ENCODE results near the gene RAI1. TPM values are rescaled to one million over a fixed set of nuclear protein-coding genes. Genes with fewer than 3 reads are reported as not detected.

Gene RAI1
- total RNA-seq, 1 donor from 2014 or later, result 38.1 TPM

DNA sequence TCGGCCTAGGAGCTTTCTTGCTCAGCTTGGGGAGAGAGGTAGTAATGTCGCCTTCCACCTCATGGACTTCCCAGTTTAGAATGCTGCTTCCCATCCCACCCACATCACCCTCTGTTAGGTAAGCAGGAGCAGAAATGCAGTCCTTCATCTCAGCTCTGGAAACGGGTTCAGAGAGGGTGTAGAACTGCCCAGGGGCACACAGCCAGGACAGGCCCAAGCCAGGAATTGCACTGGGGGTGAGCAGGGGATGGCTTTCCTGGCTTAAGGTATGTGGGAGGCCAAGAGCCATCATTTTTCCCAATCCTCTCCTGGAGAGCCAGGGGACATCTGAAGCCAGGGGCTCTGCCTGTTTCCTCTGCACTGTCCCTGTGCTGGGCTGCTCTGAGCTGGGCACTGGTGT, 33.6 kb downstream of the RAI1 start:
- TF ChIP-seq, protein P1, sequence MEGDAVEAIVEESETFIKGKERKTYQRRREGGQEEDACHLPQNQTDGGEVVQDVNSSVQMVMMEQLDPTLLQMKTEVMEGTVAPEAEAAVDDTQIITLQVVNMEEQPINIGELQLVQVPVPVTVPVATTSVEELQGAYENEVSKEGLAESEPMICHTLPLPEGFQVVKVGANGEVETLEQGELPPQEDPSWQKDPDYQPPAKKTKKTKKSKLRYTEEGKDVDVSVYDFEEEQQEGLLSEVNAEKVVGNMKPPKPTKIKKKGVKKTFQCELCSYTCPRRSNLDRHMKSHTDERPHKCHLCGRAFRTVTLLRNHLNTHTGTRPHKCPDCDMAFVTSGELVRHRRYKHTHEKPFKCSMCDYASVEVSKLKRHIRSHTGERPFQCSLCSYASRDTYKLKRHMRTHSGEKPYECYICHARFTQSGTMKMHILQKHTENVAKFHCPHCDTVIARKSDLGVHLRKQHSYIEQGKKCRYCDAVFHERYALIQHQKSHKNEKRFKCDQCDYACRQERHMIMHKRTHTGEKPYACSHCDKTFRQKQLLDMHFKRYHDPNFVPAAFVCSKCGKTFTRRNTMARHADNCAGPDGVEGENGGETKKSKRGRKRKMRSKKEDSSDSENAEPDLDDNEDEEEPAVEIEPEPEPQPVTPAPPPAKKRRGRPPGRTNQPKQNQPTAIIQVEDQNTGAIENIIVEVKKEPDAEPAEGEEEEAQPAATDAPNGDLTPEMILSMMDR (IDR thresholded peaks at IDR 0.05), result no peak
- Histone ChIP-seq H3K27me3 (no peaks in the 10 kb centered on the region), H3K27ac (peak overlapping the region; percentile 33), H3K4me1 (peaks cover 51% of the 10 kb centered on the region), H3K36me3 (no peaks in the 10 kb centered on the region), H3K4me3 (no peak overlapping the region), H3K9me3 (no peaks in the 10 kb centered on the region)
- intact Hi-C loops (cut with DNase I), result no loop called here
- DNase-seq (no peak), ATAC-seq (no peak)

DNA sequence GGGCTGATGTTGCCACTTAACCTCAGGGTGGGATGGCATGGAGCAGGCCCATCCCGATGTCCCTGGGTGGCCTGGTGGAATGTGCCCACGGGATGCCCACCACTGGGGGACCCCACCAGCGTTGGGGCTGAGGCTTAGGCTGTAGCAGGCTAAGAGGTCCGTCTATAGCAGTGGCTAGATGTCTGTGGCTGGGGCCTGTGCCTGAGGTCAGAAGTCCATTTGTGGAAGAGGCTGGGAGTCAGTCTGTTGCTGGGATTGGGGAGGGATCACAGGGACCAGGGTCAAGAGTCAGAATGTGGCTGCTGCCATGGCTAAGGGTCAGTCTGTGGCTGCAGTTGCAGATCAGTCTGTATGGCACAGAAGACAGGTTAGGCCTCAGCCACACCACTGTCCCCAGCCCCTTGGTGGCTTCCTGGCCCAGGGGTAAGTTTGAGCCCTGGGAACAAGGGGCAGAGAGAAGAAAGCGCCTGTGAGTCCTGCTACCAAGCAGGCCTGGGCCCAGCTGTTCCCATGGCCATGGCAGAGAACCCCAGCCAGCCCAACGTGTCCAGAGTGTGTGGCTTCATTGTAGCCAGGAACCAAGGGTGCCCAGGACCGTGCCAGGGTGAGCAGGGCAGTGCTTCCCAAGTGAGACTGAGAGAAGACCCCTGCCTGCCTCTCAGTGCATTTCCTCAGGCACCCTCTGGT, 35.7 kb downstream of the RAI1 start:
- intact Hi-C loops (cut with DNase I), result no loop called here
- H3K4me3 ChIP-seq, result no peak overlapping the region
- peaks cover 36% of the 10 kb centered on the region for H3K4me1 ChIP-seq
- H3K27ac ChIP-seq, result no peak overlapping the region
- TF ChIP-seq, protein P1 (IDR thresholded peaks at IDR 0.05), result no peak
- H3K27me3 ChIP-seq, result no peaks in the 10 kb centered on the region
- no peaks in the 10 kb centered on the region for H3K9me3 ChIP-seq
- ATAC-seq, result no peak
- H3K36me3 ChIP-seq, result no peaks in the 10 kb centered on the region
- no peak for DNase-seq

DNA sequence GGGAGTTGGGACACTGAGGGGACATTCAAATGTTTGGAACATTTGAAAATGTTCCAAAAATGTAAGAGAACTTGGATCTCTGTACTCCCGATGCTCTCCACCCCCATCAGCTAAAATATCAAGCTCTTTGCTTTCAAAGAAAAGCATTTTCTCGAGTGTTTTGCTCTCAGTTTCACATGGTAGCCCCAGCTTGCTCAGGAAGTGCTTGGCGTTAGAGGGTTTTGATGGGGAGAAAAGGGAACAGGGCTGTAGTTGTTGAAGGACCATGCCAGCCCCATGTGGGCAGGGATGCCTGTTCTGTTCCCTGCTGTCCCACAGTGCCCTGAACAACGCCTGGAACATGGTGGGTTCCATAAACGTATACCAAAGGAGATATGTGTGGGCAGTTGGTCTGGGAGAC, 37.0 kb downstream of the RAI1 start:
- H3K4me3 ChIP-seq, result no peak overlapping the region
- ATAC-seq, result no peak
- intact Hi-C loops (cut with DNase I), result no loop called here
- H3K9me3 ChIP-seq, result no peaks in the 10 kb centered on the region
- H3K27ac ChIP-seq, result no peak overlapping the region
- no peak for DNase-seq
- peaks cover 36% of the 10 kb centered on the region for H3K4me1 ChIP-seq
- TF ChIP-seq, protein P1 (IDR thresholded peaks at IDR 0.05), result no peak
- H3K36me3 ChIP-seq, result no peaks in the 10 kb centered on the region
- H3K27me3 ChIP-seq, result no peaks in the 10 kb centered on the region

DNA sequence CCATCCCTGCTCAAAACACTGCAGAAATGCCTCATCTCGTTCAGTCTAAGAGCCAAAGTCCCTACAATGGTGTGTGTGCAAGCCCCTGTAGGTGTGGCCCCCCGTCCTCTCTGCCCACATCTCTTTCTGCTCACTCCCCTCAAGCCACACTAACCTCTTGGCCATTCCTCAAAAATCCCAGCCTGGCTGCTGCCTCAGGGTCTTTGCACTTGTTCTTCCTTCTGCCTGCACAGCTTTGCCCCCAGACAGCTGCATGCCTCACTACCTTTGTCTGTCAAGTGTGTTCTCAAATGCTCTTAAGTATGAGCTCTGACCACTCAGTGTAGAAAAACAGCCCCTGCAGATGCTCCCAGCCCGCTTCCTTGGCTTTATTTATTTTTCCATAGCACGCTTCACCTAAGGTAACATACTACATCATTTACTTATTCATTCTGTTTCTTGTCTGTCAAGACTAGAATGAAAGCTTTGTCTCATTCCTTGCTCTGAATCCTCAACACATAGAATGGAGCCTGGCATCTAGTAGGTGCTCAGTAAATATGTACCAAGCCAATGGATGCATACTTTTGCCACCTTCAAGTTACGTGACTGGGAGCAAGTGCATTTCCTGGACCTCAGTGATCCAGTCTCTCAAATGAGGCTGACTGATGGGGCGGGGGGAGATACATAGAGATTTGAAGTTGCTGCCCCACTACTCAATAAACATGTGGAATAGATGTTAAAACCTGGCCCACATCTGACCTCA, 38.1 kb downstream of the RAI1 start:
- no peak overlapping the region for H3K4me3 ChIP-seq
- H3K36me3 ChIP-seq, result no peaks in the 10 kb centered on the region
- ATAC-seq (no peak), DNase-seq (no peak)
- peaks cover 30% of the 10 kb centered on the region for H3K4me1 ChIP-seq
- H3K27me3 ChIP-seq, result no peaks in the 10 kb centered on the region
- H3K27ac ChIP-seq, result no peak overlapping the region
- no peaks in the 10 kb centered on the region for H3K9me3 ChIP-seq
- intact Hi-C loops (cut with DNase I), result no loop called here
- TF ChIP-seq, protein P1 (IDR thresholded peaks at IDR 0.05), result no peak

DNA sequence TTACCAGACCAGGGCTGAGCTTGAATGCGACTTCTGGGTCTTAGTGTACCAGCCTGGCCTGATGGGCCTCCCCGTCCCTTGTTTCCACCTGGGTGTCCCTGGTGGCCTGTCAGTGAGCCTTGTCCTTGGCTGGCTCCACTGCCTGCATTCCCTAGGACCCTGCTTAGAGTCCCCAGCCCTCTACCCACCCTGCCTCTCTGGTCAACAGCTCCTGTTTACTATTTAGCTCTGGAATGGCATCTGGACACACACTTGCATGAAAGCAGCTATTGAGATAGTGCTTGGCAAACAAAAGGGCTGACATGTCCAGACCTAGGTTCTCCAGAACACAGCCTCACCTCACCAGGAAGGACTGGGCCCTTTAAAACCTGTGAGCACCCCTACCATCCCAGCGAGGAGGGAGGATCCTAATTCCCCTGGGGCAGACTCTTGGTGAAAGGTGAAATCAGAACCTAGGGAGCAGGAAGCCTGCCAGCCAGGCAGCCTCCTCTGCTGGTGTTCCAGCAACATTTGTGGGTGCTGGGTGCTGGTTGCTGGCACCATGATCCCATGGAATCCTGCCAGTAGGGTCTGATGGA, 38.8 kb downstream of the RAI1 start:
- Histone ChIP-seq H3K9me3 (no peaks in the 10 kb centered on the region), H3K36me3 (no peaks in the 10 kb centered on the region), H3K4me1 (peaks cover 28% of the 10 kb centered on the region), H3K27me3 (no peaks in the 10 kb centered on the region), H3K27ac (no peak overlapping the region), H3K4me3 (no peak overlapping the region)
- TF ChIP-seq, protein P1 (IDR thresholded peaks at IDR 0.05), result no peak
- intact Hi-C loops (cut with DNase I), result no loop called here
- DNase-seq (no peak), ATAC-seq (peak; percentile 24)
